ENCODE measurements around the gene SLC7A8.
A peak's percentile ranks its signal among the peaks of the same experiment; 100 is the strongest.

The SLC7A8 gene

DNA sequence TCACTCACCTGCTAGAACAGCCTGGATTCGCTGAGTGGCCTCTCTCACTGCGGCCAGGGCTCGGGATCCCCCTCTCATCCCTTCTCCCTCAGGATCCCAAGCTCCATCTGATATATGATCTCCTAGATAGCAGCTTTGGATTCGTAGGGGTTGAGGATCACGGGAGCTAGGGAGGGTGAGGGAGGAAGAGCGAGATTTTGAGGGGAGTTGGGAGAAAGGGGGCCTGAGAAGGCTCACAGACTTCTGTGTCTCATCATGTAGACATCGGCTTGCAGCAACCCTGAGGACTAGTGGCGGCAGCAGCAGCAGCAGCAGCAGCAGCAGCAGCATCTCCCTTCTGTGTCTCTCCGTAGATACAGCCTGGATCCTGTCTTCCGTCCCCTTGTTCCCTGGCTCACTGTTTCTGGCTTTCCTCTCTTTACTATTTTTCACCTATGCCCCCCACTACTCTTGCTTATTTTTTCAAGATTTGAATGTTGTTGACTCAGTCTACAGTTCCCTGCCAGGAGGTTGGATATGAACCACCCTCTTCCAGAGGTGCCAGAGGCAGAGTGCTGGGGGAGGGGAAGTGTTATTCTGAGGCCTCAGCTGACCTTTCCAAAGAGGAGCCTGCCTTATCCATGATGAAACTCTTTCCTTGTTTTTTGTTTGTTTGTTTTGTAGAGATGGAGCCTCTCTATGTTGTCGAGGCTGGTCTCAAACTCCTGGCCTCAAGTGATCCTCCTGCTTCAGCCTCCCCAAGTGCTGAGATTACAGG lies 78.7 kb downstream of the SLC7A8 start, which contains the start of gene CIROP:
Gene CIROP, minus strand, starts transcription at position 399 of the 757 bp plus-strand sequence. Its CDS starts 69 bp downstream, at position 330.
- peaks cover 5% of the 10 kb centered on the region; the same call in 1 of the 2 replicates for H3K9me3 ChIP-seq
- no peaks in the 10 kb centered on the region for H3K36me3 ChIP-seq (replicated peaks)
- H3K4me3 ChIP-seq = no peak within 1 kb of the TSS
- H3K27me3 ChIP-seq (ENCODE audit: low read depth) = peaks cover 2% of the 10 kb centered on the region; the same call in 1 of the 2 replicates
- in situ Hi-C loops (cut with MboI; ENCODE audit: low sequenced_read_pairs) = no loop called here
- DNase-seq (ENCODE audit: low spot score in 2 of 2) = no peak
- H3K4me1 ChIP-seq = no peaks in the 10 kb centered on the region

- Histone ChIP-seq H3K36me3 (replicated peaks) (peaks cover under 1% of the 10 kb centered on the region; the same call in 1 of the 2 replicates), H3K4me1 (no peaks in the 10 kb centered on the region), H3K27me3 (ENCODE audit: low read depth) (peaks cover 2% of the 10 kb centered on the region; the same call in 1 of the 2 replicates), H3K9me3 (peaks cover 5% of the 10 kb centered on the region; the same call in 1 of the 2 replicates), H3K4me3 (no peak overlapping the region)
- in situ Hi-C loops (cut with MboI; ENCODE audit: low sequenced_read_pairs) = no loop called here
- no peak for DNase-seq (ENCODE audit: low spot score in 2 of 2)
Measured at GRCh38 chr14:23104070-23104590, 79.3 kb downstream of the SLC7A8 start.

- H3K36me3 ChIP-seq (replicated peaks) = peaks cover 3% of the 10 kb centered on the region; the same call in 1 of the 2 replicates
- peaks cover 2% of the 10 kb centered on the region; the same call in 1 of the 2 replicates for H3K9me3 ChIP-seq
- H3K4me1 ChIP-seq = no peaks in the 10 kb centered on the region
- peaks cover 2% of the 10 kb centered on the region; the same call in 1 of the 2 replicates for H3K27me3 ChIP-seq (ENCODE audit: low read depth)
- no peak overlapping the region for H3K4me3 ChIP-seq
- DNase-seq (ENCODE audit: low spot score in 2 of 2) = no peak
- in situ Hi-C loops (cut with MboI; ENCODE audit: low sequenced_read_pairs) = no loop called here
Measured at GRCh38 chr14:23103581-23103980, 79.9 kb downstream of the SLC7A8 start.

- peaks cover 2% of the 10 kb centered on the region; the same call in 1 of the 2 replicates for H3K27me3 ChIP-seq (ENCODE audit: low read depth)
- H3K4me3 ChIP-seq = no peak overlapping the region
- peaks cover 9% of the 10 kb centered on the region for H3K36me3 ChIP-seq (replicated peaks)
- no peak for DNase-seq (ENCODE audit: low spot score in 2 of 2)
- no peaks in the 10 kb centered on the region for H3K9me3 ChIP-seq
- no peaks in the 10 kb centered on the region for H3K4me1 ChIP-seq
- in situ Hi-C loops (cut with MboI; ENCODE audit: low sequenced_read_pairs) = no loop called here
Measured at GRCh38 chr14:23102801-23103200, 80.7 kb downstream of the SLC7A8 start.

DNA sequence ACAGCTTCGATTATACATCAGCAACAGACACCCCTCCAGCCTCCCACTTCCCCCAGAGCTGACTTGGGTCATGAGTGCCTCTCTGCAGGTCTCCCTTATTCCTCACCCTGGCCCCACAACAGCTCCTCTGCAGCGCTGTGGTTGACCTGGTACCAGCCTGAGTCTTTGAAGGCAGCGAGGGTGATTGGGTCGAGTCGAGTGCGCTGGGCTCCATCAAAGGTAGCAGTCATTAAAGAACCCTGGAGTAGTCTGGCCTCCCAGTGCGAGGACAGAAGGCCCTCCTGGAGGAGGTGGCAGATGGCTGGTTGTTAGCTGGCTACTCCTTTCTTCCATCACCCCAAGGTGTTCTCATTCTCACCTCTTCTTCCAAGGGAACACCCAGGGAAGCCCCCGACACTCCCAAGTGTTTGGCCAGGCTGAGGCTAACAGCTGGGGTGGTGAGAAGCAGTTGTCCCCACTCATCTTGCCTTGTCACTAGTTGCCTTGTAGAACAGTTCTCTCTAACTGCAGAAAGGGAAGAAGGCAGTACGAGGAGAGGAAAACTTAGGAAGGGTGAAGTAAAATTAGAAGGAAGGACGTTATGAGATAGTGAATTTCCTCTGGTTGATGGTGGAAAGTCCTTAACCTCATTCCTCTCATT lies 81.4 kb downstream of the SLC7A8 start:
- no peaks in the 10 kb centered on the region for H3K9me3 ChIP-seq
- H3K4me3 ChIP-seq = no peak overlapping the region
- H3K27me3 ChIP-seq (ENCODE audit: low read depth) = peaks cover 2% of the 10 kb centered on the region; the same call in 1 of the 2 replicates
- DNase-seq (ENCODE audit: low spot score in 2 of 2) = no peak
- peaks cover 16% of the 10 kb centered on the region for H3K36me3 ChIP-seq (replicated peaks)
- H3K4me1 ChIP-seq = peaks cover under 1% of the 10 kb centered on the region
- in situ Hi-C loops (cut with MboI; ENCODE audit: low sequenced_read_pairs) = no loop called here

- no peak for DNase-seq (ENCODE audit: low spot score in 2 of 2)
- Histone ChIP-seq H3K36me3 (replicated peaks) (peaks cover 18% of the 10 kb centered on the region), H3K9me3 (no peaks in the 10 kb centered on the region), H3K4me3 (no peak overlapping the region), H3K27me3 (ENCODE audit: low read depth) (peaks cover 2% of the 10 kb centered on the region; the same call in 1 of the 2 replicates), H3K4me1 (peaks cover 5% of the 10 kb centered on the region)
- in situ Hi-C loops (cut with MboI; ENCODE audit: low sequenced_read_pairs) = no loop called here
Measured at GRCh38 chr14:23101213-23101970, 82.1 kb downstream of the SLC7A8 start.

GRCh38 chr14:23099212-23099861 lies 84.1 kb downstream of the SLC7A8 start:
- peaks cover 21% of the 10 kb centered on the region for H3K36me3 ChIP-seq (replicated peaks)
- H3K4me1 ChIP-seq = peaks cover 5% of the 10 kb centered on the region
- in situ Hi-C loops (cut with MboI; ENCODE audit: low sequenced_read_pairs) = no loop called here
- H3K4me3 ChIP-seq = no peak overlapping the region
- H3K9me3 ChIP-seq = no peaks in the 10 kb centered on the region
- H3K27me3 ChIP-seq (ENCODE audit: low read depth) = peaks cover 2% of the 10 kb centered on the region; the same call in 1 of the 2 replicates
- no peak for DNase-seq (ENCODE audit: low spot score in 2 of 2)

DNA sequence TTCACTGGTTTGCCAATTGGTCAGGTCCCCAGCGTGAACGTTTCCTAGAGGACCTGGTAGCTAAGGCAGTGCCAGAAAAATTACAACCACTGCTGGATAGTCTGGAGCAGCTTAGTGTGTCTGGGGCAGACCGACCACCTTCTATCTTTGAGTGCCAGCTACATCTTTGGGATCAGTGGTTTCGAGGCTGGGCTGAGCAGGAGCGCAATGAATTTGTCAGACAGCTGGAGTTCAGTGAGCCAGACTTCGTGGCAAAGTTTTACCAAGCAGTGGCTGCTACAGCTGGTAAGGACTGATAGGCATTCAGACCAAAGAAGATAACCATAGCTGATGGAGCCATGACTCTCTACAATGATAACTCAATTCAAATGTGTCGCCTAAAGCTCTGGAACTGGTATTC lies 85.7 kb downstream of the SLC7A8 start:
- Histone ChIP-seq H3K27me3 (ENCODE audit: low read depth) (no peaks in the 10 kb centered on the region), H3K9me3 (no peaks in the 10 kb centered on the region), H3K4me3 (no peak overlapping the region), H3K36me3 (replicated peaks) (peaks cover 29% of the 10 kb centered on the region), H3K4me1 (peaks cover 14% of the 10 kb centered on the region)
- DNase-seq (ENCODE audit: low spot score in 2 of 2) = no peak
- in situ Hi-C loops (cut with MboI; ENCODE audit: low sequenced_read_pairs) = no loop called here

- Histone ChIP-seq H3K9me3 (no peaks in the 10 kb centered on the region), H3K4me3 (peak within 1 kb of the TSS; percentile 98), H3K4me1 (peaks cover 14% of the 10 kb centered on the region), H3K36me3 (replicated peaks) (peaks cover 46% of the 10 kb centered on the region), H3K27me3 (ENCODE audit: low read depth) (no peaks in the 10 kb centered on the region)
- in situ Hi-C loops (cut with MboI; ENCODE audit: low sequenced_read_pairs) = no loop called here
- peak; percentile 99 for DNase-seq (ENCODE audit: low spot score in 2 of 2)
Measured at GRCh38 chr14:23095196-23096108, 88.0 kb downstream of the SLC7A8 start, which contains the start of gene C14orf119. Gene C14orf119 (plus strand): TSS chr14:23095505. CDS start chr14:23097659, 2,154 bp downstream.

- H3K9me3 ChIP-seq = no peaks in the 10 kb centered on the region
- no peaks in the 10 kb centered on the region for H3K27me3 ChIP-seq (ENCODE audit: low read depth)
- in situ Hi-C loops (cut with MboI; ENCODE audit: low sequenced_read_pairs) = no loop called here
- DNase-seq (ENCODE audit: low spot score in 2 of 2) = peak in 1 of 2 experiments; percentile 94
- H3K36me3 ChIP-seq (replicated peaks) = peaks cover 53% of the 10 kb centered on the region
- H3K4me1 ChIP-seq = peaks cover 14% of the 10 kb centered on the region
- peak within 1 kb of the TSS; percentile 98 for H3K4me3 ChIP-seq
Measured at GRCh38 chr14:23094666-23095195, 88.7 kb downstream of the SLC7A8 start, which contains the start of gene ACIN1. Gene ACIN1 (minus strand): TSS chr14:23095136. CDS start chr14:23095112, 24 bp downstream.

- no peaks in the 10 kb centered on the region for H3K27me3 ChIP-seq (ENCODE audit: low read depth)
- peaks cover 14% of the 10 kb centered on the region for H3K4me1 ChIP-seq
- peak in 1 of 2 experiments; percentile 90 for DNase-seq (ENCODE audit: low spot score in 2 of 2)
- H3K4me3 ChIP-seq = peak overlapping the region; percentile 98
- no peaks in the 10 kb centered on the region for H3K9me3 ChIP-seq
- peaks cover 58% of the 10 kb centered on the region for H3K36me3 ChIP-seq (replicated peaks)
- in situ Hi-C loops (cut with MboI; ENCODE audit: low sequenced_read_pairs) = no loop called here
Measured at GRCh38 chr14:23093991-23094665, 89.3 kb downstream of the SLC7A8 start.

Data from HAP-1 (cell line).